ENCODE data around the gene TSR2.
"Not testable (repeated sequence)": the region's sequence is repeated elsewhere in the genome, so short reads cannot be mapped to it uniquely, and the experiment has no call there.

The TSR2 gene

GRCh38 chrX:54484666-54485065 is 44.5 kb downstream of the TSR2 start:
- no peak for DNase-seq (ENCODE audit: low read depth)
- H3K4me3 ChIP-seq (ENCODE audit: control insufficient read depth, low read depth, low read length) = no peak overlapping the region
- TF ChIP-seq CTCF (conservative IDR thresholded peaks at IDR 0.05; ENCODE audit: control insufficient read depth, insufficient read depth, low read depth, low read length) = no peak

DNA sequence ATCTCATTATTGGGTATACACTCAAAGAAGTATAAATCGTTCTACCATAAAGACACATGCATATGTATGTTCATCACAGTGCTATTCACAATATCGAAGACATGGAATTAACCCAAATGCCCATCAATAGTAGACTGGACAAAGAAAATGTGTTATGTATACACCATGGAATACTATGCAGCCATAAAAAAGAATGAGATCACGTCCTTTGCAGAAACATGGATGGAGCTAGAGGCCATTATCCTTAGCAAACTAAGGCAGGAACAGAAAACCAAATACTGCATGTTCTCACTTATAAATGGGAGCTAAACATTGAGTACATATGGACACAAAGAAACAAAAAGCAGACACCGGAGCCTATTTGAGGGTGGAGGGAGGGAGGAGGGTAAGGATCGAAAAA is 49.6 kb downstream of the TSR2 start:
- DNase-seq (ENCODE audit: low read depth); H3K4me3 ChIP-seq (ENCODE audit: control insufficient read depth, low read depth, low read length): not testable (repeated sequence)

- H3K4me3 ChIP-seq (ENCODE audit: control insufficient read depth, low read depth, low read length) = no peak overlapping the region
- TF ChIP-seq CTCF (conservative IDR thresholded peaks at IDR 0.05; ENCODE audit: control insufficient read depth, insufficient read depth, low read depth, low read length) = no peak
- peak; percentile 77 for DNase-seq (ENCODE audit: low read depth)
These were observed 52.1 kb downstream of the TSR2 start for GRCh38 chrX:54492340-54492739.

GRCh38 chrX:54494166-54494988 is 54.2 kb downstream of the TSR2 start:
- DNase-seq (ENCODE audit: low read depth) = no peak
- H3K4me3 ChIP-seq (ENCODE audit: control insufficient read depth, low read depth, low read length) = peak overlapping the region; percentile 64
- no peak for TF ChIP-seq CTCF (conservative IDR thresholded peaks at IDR 0.05; ENCODE audit: control insufficient read depth, insufficient read depth, low read depth, low read length)
